ENCODE results near the gene OLFML2A.

DNA sequence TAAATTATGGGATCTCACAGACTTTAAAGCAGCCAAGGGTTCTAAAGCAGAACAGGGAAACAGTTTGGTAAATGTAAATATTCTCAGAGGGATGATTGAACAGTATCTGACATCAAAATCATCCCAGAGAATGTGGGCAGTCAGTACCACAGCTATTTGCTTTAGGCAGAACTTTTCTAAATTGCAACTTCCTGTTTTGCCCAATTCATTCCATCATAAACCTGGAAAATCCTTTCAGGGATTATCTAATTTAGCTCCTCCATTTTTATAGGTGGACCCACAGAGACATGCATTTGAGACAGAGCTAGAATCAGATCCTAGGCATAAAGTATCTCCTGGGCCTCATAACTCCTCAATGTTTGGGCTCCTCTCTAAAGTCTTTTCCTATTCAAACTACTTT lies 18.2 kb upstream of the OLFML2A start:
- TF ChIP-seq, protein P1, sequence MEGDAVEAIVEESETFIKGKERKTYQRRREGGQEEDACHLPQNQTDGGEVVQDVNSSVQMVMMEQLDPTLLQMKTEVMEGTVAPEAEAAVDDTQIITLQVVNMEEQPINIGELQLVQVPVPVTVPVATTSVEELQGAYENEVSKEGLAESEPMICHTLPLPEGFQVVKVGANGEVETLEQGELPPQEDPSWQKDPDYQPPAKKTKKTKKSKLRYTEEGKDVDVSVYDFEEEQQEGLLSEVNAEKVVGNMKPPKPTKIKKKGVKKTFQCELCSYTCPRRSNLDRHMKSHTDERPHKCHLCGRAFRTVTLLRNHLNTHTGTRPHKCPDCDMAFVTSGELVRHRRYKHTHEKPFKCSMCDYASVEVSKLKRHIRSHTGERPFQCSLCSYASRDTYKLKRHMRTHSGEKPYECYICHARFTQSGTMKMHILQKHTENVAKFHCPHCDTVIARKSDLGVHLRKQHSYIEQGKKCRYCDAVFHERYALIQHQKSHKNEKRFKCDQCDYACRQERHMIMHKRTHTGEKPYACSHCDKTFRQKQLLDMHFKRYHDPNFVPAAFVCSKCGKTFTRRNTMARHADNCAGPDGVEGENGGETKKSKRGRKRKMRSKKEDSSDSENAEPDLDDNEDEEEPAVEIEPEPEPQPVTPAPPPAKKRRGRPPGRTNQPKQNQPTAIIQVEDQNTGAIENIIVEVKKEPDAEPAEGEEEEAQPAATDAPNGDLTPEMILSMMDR (IDR thresholded peaks at IDR 0.05) = no peak
- TF ChIP-seq POLR2A (IDR thresholded peaks at IDR 0.05) = no peak

All from prostate gland (tissue), 2 donors.